Memory B cell (primary cell): ENCODE results near the gene TEAD1.

Experiments
- ATAC-seq: fragments of 150-1000 bp; cut with Tn5 transposase; 2 replicates; pipeline ENCODE4 v1.10.0; 2021; ENCODE audit warnings: low read depth, mild to moderate bottlenecking, moderate library complexity
- DNase-seq, 2 donors: peaks; one replicate each; pipeline ENCODE4 v3.0.0; 2022; ENCODE audit warnings: low spot score in 2 of 2
- H3K27ac Mint-ChIP-seq: one replicate; pipeline ENCODE4 v1.8.0; 2022; ENCODE audit warnings: mild to moderate bottlenecking, moderate library complexity, mixed read lengths
- H3K27me3 Mint-ChIP-seq: one replicate; pipeline ENCODE4 v1.8.0; 2022; ENCODE audit warnings: mixed read lengths
- H3K36me3 Mint-ChIP-seq: one replicate; pipeline ENCODE4 v1.8.0; 2022; ENCODE audit warnings: mild to moderate bottlenecking, mixed read lengths
- H3K4me1 Mint-ChIP-seq: one replicate; pipeline ENCODE4 v1.8.0; 2022; ENCODE audit warnings: mixed read lengths
- H3K4me3 Mint-ChIP-seq: one replicate; pipeline ENCODE4 v1.8.0; 2022; ENCODE audit warnings: mild to moderate bottlenecking, moderate library complexity, mixed read lengths
- H3K9me3 Mint-ChIP-seq: one replicate; pipeline ENCODE4 v1.8.0; 2022; ENCODE audit warnings: mixed read lengths

Gene TEAD1

DNA sequence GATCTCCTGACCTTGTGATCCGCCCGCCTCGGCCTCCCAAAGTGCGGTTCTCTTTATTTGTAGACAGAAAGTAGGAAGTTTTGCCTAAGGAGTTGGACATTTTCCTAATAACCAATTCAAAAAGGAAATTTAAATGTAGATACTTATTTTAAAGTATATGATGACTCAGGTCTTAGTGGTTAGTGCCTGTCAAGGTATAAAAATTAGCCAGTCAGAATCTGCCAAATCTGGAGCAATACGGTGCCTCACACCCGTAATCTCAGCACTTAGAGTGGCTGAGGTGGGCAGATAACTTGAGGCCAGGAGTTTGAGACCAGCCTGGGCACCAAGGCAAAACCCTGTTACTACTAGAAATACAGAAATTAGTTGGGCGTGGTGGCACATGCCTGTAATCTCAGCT, 248.2 kb downstream of the TEAD1 start:
- ATAC-seq (no peak), DNase-seq (no peak)
- H3K27ac Mint-ChIP-seq, result no peak overlapping the region
- peaks cover 1% of the 10 kb centered on the region for H3K27me3 Mint-ChIP-seq
- no peak overlapping the region for H3K4me3 Mint-ChIP-seq
- H3K36me3 Mint-ChIP-seq, result no peaks in the 10 kb centered on the region
- no peaks in the 10 kb centered on the region for H3K4me1 Mint-ChIP-seq
- H3K9me3 Mint-ChIP-seq, result no peaks in the 10 kb centered on the region

DNA sequence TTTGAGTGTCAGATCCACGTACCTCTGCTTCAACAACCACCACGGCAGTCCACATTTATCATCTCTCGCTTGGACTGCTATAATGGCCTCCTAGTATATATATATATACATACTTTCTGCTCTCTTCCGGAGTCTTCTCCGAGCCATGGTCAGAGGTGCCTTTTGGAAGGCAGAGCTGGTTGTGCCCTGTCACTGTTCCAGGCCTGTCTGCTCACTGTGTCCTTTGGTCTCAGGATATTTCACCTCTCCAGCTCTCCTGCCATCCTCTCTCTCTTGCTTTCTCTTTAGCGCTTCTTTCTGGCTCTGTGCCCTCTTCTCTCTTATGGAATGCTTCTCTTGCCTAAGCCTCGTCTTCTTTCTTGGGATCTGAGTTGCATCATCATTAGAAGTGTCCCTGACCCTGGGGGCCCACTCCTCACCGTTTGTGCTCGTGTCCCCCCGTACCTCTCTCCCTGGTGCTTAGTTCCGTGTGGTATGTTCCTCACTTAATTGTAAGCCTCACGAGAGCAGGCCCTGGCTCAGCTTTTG, 248.8 kb downstream of the TEAD1 start:
- Mint-ChIP-seq H3K4me1 (no peaks in the 10 kb centered on the region), H3K36me3 (no peaks in the 10 kb centered on the region), H3K27ac (no peak overlapping the region), H3K9me3 (no peaks in the 10 kb centered on the region), H3K4me3 (no peak overlapping the region), H3K27me3 (peaks cover 1% of the 10 kb centered on the region)
- DNase-seq (no peak), ATAC-seq (no peak)

DNA sequence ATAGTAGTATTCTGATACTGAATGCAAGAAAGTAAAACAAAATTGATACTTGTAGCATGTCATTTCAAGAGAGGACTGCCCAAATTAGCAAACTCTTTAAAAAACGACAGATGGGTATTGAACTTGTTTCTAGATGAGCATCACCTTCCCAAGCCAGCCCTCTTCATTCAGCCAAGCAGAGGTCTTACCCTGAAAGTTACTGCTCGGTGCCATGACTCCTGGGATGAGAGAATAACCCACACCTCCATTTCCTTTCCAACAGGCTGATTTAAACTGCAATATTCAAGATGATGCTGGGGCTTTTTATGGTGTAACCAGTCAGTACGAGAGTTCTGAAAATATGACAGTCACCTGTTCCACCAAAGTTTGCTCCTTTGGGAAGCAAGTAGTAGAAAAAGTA, 250.4 kb downstream of the TEAD1 start:
- no peak overlapping the region for H3K27ac Mint-ChIP-seq
- H3K4me3 Mint-ChIP-seq, result no peak overlapping the region
- no peak for ATAC-seq
- H3K4me1 Mint-ChIP-seq, result no peaks in the 10 kb centered on the region
- no peak for DNase-seq
- H3K27me3 Mint-ChIP-seq, result peaks cover 3% of the 10 kb centered on the region
- H3K36me3 Mint-ChIP-seq, result no peaks in the 10 kb centered on the region
- no peaks in the 10 kb centered on the region for H3K9me3 Mint-ChIP-seq

DNA sequence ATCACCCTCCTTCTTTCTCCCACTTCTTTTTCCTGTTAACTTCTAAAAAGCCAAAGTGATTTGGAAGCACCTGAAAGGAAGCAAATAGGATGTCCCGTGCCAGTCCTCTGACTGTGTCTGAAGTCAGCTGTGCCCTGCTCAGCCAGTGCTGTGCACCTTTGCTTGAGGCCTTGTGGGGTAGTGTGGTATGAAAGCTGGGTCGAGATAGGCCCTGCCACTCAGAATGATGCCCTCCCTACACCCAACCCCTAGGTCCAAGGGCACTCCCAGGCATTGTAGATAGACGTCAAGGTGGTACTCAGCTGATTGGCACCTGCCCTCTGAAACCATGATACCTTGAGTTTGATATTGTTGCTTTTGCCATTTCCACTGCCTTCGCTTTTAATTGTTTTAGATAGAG, 251.3 kb downstream of the TEAD1 start:
- Mint-ChIP-seq H3K27ac (no peak overlapping the region), H3K36me3 (no peaks in the 10 kb centered on the region), H3K27me3 (peaks cover 1% of the 10 kb centered on the region), H3K4me1 (no peaks in the 10 kb centered on the region), H3K9me3 (no peaks in the 10 kb centered on the region), H3K4me3 (no peak overlapping the region)
- DNase-seq (no peak), ATAC-seq (no peak)

DNA sequence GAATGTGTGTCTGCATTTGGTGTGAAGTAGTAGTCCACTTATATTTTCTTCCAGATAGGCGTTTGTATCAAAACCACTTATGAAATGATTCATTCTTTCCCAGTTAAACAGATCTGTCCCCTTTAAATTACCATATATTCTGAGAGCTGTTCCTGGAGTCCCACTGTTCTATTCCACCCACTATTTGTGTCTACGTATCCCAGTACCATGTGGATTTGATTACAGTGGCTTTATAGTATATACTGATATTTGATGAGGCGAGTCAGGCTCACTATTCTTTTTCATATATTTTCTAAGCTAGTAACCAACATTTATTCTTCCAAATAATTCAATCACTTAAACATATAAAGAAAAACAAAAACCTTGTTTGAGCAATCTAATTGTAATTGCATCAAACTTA, 253.0 kb downstream of the TEAD1 start:
- ATAC-seq (no peak), DNase-seq (no peak)
- Mint-ChIP-seq H3K4me1 (no peaks in the 10 kb centered on the region), H3K27me3 (peaks cover 1% of the 10 kb centered on the region), H3K4me3 (no peak overlapping the region), H3K27ac (no peak overlapping the region), H3K36me3 (no peaks in the 10 kb centered on the region), H3K9me3 (no peaks in the 10 kb centered on the region)

DNA sequence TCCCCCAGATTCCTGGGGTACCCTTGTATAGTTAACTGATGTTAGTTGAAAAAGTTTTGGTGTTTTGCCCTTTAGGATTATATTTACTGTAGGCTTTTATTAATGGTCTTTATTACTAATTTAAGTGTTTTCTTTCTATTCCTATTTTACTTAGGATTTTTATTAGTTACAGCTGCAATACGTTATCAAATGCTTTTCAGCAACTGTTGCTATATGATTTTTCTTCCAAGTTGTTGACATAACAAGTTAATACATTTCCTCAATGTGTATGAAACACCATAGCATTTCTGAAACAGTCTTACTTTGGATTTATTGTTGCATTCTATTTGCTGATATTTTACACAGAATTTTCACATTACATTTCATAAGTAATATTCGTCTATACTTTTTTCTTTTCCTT, 253.7 kb downstream of the TEAD1 start:
- no peaks in the 10 kb centered on the region for H3K36me3 Mint-ChIP-seq
- peaks cover 1% of the 10 kb centered on the region for H3K27me3 Mint-ChIP-seq
- ATAC-seq (no peak), DNase-seq (no peak)
- no peak overlapping the region for H3K27ac Mint-ChIP-seq
- no peaks in the 10 kb centered on the region for H3K9me3 Mint-ChIP-seq
- H3K4me1 Mint-ChIP-seq, result no peaks in the 10 kb centered on the region
- H3K4me3 Mint-ChIP-seq, result no peak overlapping the region

DNA sequence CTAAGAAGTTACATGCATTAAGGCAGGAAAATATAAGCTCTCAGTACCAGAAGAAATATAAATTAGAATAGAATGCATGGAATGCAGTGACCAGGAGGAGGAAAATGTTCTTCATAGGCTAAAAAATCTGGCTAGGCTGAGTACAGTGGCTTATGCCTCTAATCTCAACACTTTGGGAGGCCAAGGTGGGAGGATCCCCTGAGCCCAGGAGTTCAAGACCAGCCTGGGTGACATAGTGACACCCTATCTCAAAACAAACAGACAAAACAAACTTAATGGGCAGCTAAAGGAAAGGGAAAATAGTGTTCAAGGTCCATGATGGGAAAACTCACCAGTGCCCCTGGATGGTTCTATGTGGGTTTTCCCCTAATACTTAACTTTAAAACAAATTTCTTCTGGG, 256.6 kb downstream of the TEAD1 start:
- H3K27me3 Mint-ChIP-seq, result peaks cover 1% of the 10 kb centered on the region
- DNase-seq (no peak), ATAC-seq (no peak)
- H3K9me3 Mint-ChIP-seq, result no peaks in the 10 kb centered on the region
- no peaks in the 10 kb centered on the region for H3K36me3 Mint-ChIP-seq
- H3K4me1 Mint-ChIP-seq, result no peaks in the 10 kb centered on the region
- H3K4me3 Mint-ChIP-seq, result no peak overlapping the region
- no peak overlapping the region for H3K27ac Mint-ChIP-seq

DNA sequence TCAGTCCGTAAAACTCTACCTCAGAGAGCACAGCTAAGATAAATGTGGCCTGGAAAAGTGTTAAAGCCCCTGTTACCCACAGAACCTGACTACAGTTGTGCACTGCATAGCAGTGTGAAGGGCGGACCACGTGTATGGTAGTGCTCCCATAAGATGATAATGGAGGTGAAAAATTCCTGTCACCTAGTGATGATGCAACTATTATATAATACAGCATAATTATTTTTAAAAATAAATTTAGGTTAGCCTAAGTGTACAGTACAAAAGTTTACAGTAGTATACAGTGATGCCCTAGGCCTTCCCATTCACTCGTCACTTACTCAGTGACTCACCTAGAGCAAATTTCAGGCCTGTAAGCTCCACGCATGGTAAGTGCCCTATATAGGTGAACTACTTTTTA, 258.3 kb downstream of the TEAD1 start:
- Mint-ChIP-seq H3K4me1 (no peaks in the 10 kb centered on the region), H3K36me3 (no peaks in the 10 kb centered on the region), H3K27ac (no peak overlapping the region), H3K4me3 (no peak overlapping the region), H3K27me3 (peaks cover 1% of the 10 kb centered on the region), H3K9me3 (no peaks in the 10 kb centered on the region)
- no peak for ATAC-seq
- no peak for DNase-seq

DNA sequence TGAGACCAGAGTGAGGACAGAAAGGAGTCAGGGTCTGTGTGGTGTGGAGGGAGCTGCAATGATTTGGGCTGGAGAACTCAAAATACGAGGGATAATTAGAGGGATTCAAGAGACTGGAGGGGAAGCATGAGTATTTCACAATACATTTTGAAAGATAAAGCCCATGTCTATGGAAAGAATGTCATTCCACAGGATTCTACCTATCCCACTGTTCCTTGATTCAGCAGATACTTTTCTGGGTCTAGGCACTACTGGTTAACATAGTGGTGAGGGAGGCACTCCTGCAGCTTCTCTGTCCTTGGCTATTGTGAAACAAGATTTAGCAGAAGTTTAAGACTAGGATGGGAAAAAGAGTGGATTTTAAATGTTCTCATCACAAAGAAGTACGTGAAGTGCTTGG, 262.0 kb downstream of the TEAD1 start:
- H3K36me3 Mint-ChIP-seq, result no peaks in the 10 kb centered on the region
- peaks cover 3% of the 10 kb centered on the region for H3K27me3 Mint-ChIP-seq
- ATAC-seq (no peak), DNase-seq (no peak)
- H3K4me3 Mint-ChIP-seq, result no peak overlapping the region
- H3K27ac Mint-ChIP-seq, result no peak overlapping the region
- no peaks in the 10 kb centered on the region for H3K4me1 Mint-ChIP-seq
- H3K9me3 Mint-ChIP-seq, result no peaks in the 10 kb centered on the region

DNA sequence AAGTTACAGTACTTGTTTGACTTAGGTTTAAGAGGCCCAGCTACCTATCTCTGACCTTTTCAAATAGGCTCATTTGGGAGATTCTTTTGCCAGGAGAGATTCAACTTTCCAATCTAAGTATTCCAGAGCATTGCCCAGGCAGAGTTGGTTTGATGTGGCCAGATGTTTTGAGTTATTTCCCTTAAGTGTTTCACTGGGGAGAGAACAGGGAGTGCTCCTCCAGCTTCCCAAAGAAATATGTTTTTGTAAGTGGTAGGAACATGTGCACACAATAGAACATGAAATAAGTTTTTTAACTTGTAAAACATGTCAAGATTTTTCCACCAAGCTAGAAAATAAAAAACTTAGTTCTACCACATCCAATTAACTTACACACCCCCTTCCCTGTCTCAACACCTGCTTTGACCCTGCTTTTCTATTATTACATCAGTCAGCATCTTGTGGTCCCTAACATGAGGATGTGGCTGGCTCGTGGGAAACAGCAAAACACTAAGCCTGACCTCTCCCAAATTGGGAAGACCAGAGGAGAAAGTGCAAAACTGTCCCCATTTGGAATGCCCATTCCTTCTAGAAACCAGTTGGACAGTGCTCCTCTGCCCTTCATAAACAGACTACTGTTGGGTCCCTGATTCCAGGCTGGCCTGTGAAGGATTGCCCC, 264.5 kb downstream of the TEAD1 start:
- H3K27me3 Mint-ChIP-seq, result peaks cover 3% of the 10 kb centered on the region

DNA sequence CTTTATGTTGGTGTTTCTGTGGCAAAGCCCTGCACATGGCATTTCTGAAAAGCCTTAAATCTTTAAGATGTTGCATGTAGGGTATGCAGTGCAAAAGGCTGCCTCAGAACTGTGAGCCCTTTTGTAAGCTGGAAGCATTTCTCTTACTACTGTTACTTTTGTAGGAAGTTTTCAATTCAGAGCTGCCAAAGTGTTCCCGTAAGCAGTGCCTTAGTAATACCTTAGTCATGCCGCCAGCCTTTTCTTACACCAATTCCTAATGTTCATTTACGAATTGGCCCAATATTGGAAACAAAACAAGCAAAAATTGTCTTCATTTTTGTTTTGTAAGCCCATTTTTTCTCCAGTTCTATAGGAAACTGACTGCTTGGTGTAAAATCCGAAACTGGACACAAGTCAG, 267.4 kb downstream of the TEAD1 start:
- DNase-seq, result no peak
- Mint-ChIP-seq H3K9me3 (peaks cover 1% of the 10 kb centered on the region), H3K27ac (no peak overlapping the region), H3K4me3 (no peak overlapping the region), H3K4me1 (no peaks in the 10 kb centered on the region), H3K27me3 (peaks cover 3% of the 10 kb centered on the region), H3K36me3 (no peaks in the 10 kb centered on the region)
- ATAC-seq, result no peak

More for the DNA sequence above, 264.5 kb downstream of the TEAD1 start:
- Mint-ChIP-seq H3K27ac (no peak overlapping the region), H3K4me1 (no peaks in the 10 kb centered on the region), H3K36me3 (no peaks in the 10 kb centered on the region), H3K9me3 (no peaks in the 10 kb centered on the region), H3K4me3 (no peak overlapping the region)
- no peak for ATAC-seq
- DNase-seq, result no peak

DNA sequence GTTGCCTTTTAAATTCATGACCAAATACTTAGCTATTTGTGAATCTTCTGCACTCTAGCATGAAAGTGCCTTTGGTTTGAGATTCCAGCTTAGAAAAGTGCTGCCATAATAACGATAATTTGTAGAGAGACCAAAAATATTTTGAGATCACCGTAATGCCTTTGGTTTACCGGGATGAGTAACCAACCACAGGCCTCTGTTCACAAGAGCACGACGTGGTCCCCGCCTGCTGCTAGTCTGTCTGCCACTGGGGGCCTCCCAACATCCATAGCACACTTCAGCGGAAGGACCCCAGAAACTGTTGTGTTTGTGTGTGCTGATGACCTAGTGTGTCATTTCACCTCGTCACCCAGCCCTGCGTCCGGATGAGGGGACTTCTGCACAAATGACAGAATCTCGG, 267.9 kb downstream of the TEAD1 start:
- Mint-ChIP-seq H3K36me3 (no peaks in the 10 kb centered on the region), H3K9me3 (peaks cover 1% of the 10 kb centered on the region), H3K27ac (no peak overlapping the region), H3K4me3 (no peak overlapping the region), H3K4me1 (no peaks in the 10 kb centered on the region), H3K27me3 (peaks cover 3% of the 10 kb centered on the region)
- ATAC-seq (no peak), DNase-seq (no peak)

DNA sequence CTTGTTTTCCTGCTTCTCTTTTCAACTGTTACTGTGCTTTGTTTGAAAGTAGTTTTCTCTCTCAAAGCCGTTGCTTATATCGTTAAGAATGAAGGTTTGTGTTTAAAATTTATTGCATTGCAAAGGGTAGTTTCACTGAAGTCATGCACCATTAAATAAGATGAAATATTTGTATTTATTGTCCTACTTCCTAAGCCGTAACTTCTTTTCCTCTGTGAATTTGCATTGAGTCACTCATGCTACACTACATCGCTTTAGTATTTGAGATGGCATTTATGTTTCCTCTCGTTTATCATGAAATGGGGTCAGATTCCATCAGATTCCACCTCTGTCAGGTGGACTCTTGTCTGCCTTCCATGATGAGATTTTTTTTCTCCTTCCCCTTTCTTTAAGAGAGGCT, 269.1 kb downstream of the TEAD1 start:
- ATAC-seq (no peak), DNase-seq (no peak)
- Mint-ChIP-seq H3K4me1 (no peaks in the 10 kb centered on the region), H3K9me3 (peaks cover 1% of the 10 kb centered on the region), H3K36me3 (no peaks in the 10 kb centered on the region), H3K27me3 (peaks cover 3% of the 10 kb centered on the region), H3K27ac (no peak overlapping the region), H3K4me3 (no peak overlapping the region)

DNA sequence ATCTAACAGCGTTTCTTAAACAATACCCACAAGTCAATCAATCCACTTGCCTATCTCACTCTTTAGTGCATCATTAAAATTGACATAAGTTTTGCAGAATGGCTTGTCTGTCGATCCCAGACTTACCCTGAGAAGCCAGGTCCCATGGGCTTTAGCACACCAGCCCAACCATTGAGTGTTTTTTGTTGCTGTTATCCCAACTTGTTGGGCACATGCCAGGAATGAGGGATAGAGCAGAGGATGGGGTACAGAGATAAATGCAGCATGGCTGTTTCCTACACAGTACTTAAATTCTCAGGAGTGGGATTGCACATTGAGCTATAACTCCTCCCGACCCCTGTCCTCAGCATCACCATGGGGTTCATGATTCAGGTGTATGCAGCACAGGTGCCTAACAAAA, 270.7 kb downstream of the TEAD1 start:
- DNase-seq, result no peak
- Mint-ChIP-seq H3K36me3 (no peaks in the 10 kb centered on the region), H3K27ac (no peak overlapping the region), H3K4me3 (no peak overlapping the region), H3K9me3 (peaks cover 1% of the 10 kb centered on the region), H3K27me3 (peaks cover 4% of the 10 kb centered on the region), H3K4me1 (no peaks in the 10 kb centered on the region)
- ATAC-seq, result no peak

DNA sequence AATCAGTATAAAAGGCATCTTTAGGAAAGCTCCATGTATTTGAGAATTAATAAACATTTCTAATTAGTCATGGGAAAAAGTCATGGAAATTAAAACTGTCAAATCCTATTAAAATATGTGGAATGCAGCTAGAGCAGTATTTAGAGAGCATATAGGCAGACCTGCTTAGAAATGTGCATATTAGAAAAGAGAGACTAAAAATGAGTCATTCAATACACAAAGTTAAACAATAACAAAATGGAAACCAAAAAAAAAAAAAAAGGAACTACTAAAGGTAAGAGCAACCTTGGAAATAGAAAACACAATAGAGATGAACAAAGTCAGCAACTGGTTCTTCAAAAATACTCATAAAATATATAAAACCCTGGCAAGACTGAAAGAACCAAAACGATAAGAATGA, 275.2 kb downstream of the TEAD1 start:
- Mint-ChIP-seq H3K4me3 (no peak overlapping the region), H3K27me3 (peaks cover 8% of the 10 kb centered on the region), H3K27ac (no peak overlapping the region), H3K36me3 (no peaks in the 10 kb centered on the region), H3K9me3 (peaks cover 22% of the 10 kb centered on the region), H3K4me1 (no peaks in the 10 kb centered on the region)
- ATAC-seq (no peak), DNase-seq (no peak)
